ENCODE measurements around the gene TNIK. TPM values are rescaled to one million over a fixed set of nuclear protein-coding genes. Genes with fewer than 3 reads are reported as not detected.

Gene TNIK
- total and polyA plus RNA-seq, 2 experiments from 2014 or later = 7.4 to 13.8 TPM

- Histone ChIP-seq H3K4me3 (no peak overlapping the region), H4K20me1 (ENCODE audit: insufficient read depth, poor library complexity, severe bottlenecking) (no peaks in the 10 kb centered on the region), H3K4me1 (ENCODE audit: insufficient read depth) (peaks cover 21% of the 10 kb centered on the region), H3K79me2 (no peaks in the 10 kb centered on the region), H3K27me3 (no peaks in the 10 kb centered on the region), H3K36me3 (replicated peaks; ENCODE audit: insufficient read depth, low read depth) (no peaks in the 10 kb centered on the region), H3K4me2 (no peak overlapping the region), H2AFZ (no peak overlapping the region), H3K9me2 (replicated peaks; ENCODE audit: insufficient read depth) (no peaks in the 10 kb centered on the region), H3K27ac (no peak overlapping the region), H3K9me3 (ENCODE audit: low read depth) (no peaks in the 10 kb centered on the region)
- no peak for TF ChIP-seq EZH2 (IDR thresholded peaks at IDR 0.05; ENCODE audit: borderline replicate concordance)
- TF ChIP-seq EZH2phosphoT487 (IDR thresholded peaks at IDR 0.05; ENCODE audit: low read depth, severe bottlenecking, unreplicated experiment) = no peak
- TF ChIP-seq CTCF (IDR thresholded peaks at IDR 0.05; ENCODE audit: poor library complexity) = no peak
- 67% methylated on average over 4 of the region's 4 CpGs for WGBS (ENCODE audit: low lambda C conversion rate, missing lambda C conversion rate)
- DNase-seq (ENCODE audit: low spot score) = no peak
Measured at GRCh38 chr3:171088496-171088895, 371.7 kb downstream of the TNIK start.

GRCh38 chr3:171086914-171087313 lies 373.3 kb downstream of the TNIK start:
- TF ChIP-seq CTCF (IDR thresholded peaks at IDR 0.05; ENCODE audit: poor library complexity) = no peak
- no peak for TF ChIP-seq EZH2phosphoT487 (IDR thresholded peaks at IDR 0.05; ENCODE audit: low read depth, severe bottlenecking, unreplicated experiment)
- no peak for TF ChIP-seq EZH2 (IDR thresholded peaks at IDR 0.05; ENCODE audit: borderline replicate concordance)
- DNase-seq (ENCODE audit: low spot score) = no peak
- Histone ChIP-seq H3K27me3 (no peaks in the 10 kb centered on the region), H3K4me3 (no peak overlapping the region), H3K4me1 (ENCODE audit: insufficient read depth) (peaks cover 15% of the 10 kb centered on the region), H3K9me2 (replicated peaks; ENCODE audit: insufficient read depth) (no peaks in the 10 kb centered on the region), H3K9me3 (ENCODE audit: low read depth) (no peaks in the 10 kb centered on the region), H4K20me1 (ENCODE audit: insufficient read depth, poor library complexity, severe bottlenecking) (no peaks in the 10 kb centered on the region), H3K27ac (no peak overlapping the region), H3K4me2 (no peak overlapping the region), H3K36me3 (replicated peaks; ENCODE audit: insufficient read depth, low read depth) (no peaks in the 10 kb centered on the region), H2AFZ (no peak overlapping the region), H3K79me2 (no peaks in the 10 kb centered on the region)
- 95% methylated on average over 1 of the region's 1 CpG for WGBS (ENCODE audit: low lambda C conversion rate, missing lambda C conversion rate)

DNA sequence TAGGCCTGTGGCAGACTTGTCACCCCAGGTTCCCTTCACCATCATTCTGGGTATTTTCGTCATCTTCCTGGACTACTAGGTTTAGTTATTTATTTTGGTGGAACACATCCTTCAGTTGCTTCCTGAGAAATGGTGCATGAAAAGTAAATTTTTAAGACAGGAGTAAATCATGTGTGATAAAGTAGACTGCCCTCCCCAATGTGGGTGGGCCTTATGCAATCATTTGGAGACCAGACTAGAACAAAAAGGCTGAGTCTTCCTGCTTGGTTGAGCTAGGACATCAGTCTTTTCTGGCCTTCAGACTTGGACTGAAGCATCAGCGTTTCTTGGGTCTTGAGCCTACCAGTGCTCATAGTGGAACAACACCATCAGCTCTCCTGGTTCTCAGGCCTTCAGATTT lies 382.9 kb downstream of the TNIK start:
- Histone ChIP-seq H3K27me3 (no peaks in the 10 kb centered on the region), H3K79me2 (no peaks in the 10 kb centered on the region), H3K4me2 (no peak overlapping the region), H3K27ac (no peak overlapping the region), H3K9me3 (ENCODE audit: low read depth) (no peaks in the 10 kb centered on the region), H3K4me3 (no peak overlapping the region), H4K20me1 (ENCODE audit: insufficient read depth, poor library complexity, severe bottlenecking) (no peaks in the 10 kb centered on the region), H3K4me1 (ENCODE audit: insufficient read depth) (no peaks in the 10 kb centered on the region), H2AFZ (no peak overlapping the region), H3K36me3 (replicated peaks; ENCODE audit: insufficient read depth, low read depth) (no peaks in the 10 kb centered on the region), H3K9me2 (replicated peaks; ENCODE audit: insufficient read depth) (no peaks in the 10 kb centered on the region)
- 97% methylated on average over 2 of the region's 2 CpGs for WGBS (ENCODE audit: low lambda C conversion rate, missing lambda C conversion rate)
- no peak for DNase-seq (ENCODE audit: low spot score)
- no peak for TF ChIP-seq CTCF (IDR thresholded peaks at IDR 0.05; ENCODE audit: poor library complexity)
- TF ChIP-seq EZH2phosphoT487 (IDR thresholded peaks at IDR 0.05; ENCODE audit: low read depth, severe bottlenecking, unreplicated experiment) = no peak
- no peak for TF ChIP-seq EZH2 (IDR thresholded peaks at IDR 0.05; ENCODE audit: borderline replicate concordance)

DNA sequence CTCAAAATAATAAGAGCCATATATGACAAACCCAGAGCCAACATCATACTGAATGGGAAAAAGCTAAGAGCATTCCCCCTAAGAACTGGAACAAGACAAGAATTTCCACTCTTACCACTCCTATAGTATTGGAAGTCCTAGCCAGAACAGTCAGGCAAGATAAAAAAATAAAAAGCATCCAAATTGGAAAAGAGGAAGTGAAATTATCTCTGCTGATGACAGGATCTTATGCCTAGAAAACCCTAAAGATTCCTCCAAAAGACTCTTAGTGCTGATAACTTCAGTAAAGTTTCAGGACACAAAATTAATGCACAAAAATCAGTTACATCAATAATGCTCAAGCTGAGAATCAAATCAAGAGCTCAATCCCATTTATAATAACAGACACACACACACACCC lies 387.8 kb downstream of the TNIK start:
- no peak overlapping the region for H3K27ac ChIP-seq
- TF ChIP-seq EZH2phosphoT487 (IDR thresholded peaks at IDR 0.05; ENCODE audit: low read depth, severe bottlenecking, unreplicated experiment) (no peak), EZH2 (IDR thresholded peaks at IDR 0.05; ENCODE audit: borderline replicate concordance) (no peak), CTCF (IDR thresholded peaks at IDR 0.05; ENCODE audit: poor library complexity) (no peak)
- H3K27me3 ChIP-seq = no peaks in the 10 kb centered on the region
- no peak overlapping the region for H2AFZ ChIP-seq
- DNase-seq (ENCODE audit: low spot score) = no peak
- no peaks in the 10 kb centered on the region for H3K4me1 ChIP-seq (ENCODE audit: insufficient read depth)
- H3K9me3 ChIP-seq (ENCODE audit: low read depth) = no peaks in the 10 kb centered on the region
- no peak overlapping the region for H3K4me3 ChIP-seq
- H3K79me2 ChIP-seq = no peaks in the 10 kb centered on the region
- H3K9me2 ChIP-seq (replicated peaks; ENCODE audit: insufficient read depth) = no peaks in the 10 kb centered on the region
- H4K20me1 ChIP-seq (ENCODE audit: insufficient read depth, poor library complexity, severe bottlenecking) = no peaks in the 10 kb centered on the region
- no peak overlapping the region for H3K4me2 ChIP-seq
- no peaks in the 10 kb centered on the region for H3K36me3 ChIP-seq (replicated peaks; ENCODE audit: insufficient read depth, low read depth)

Data from hepatocyte (in vitro differentiated cells).